RKO (cell line): ENCODE results near the gene UNC13A.

ENCODE experiments used
- DNase-seq: peaks from one replicate; pipeline ENCODE4 v3.0.0-alpha.2; 2016; ENCODE audit warnings: low spot score

The UNC13A gene

DNA sequence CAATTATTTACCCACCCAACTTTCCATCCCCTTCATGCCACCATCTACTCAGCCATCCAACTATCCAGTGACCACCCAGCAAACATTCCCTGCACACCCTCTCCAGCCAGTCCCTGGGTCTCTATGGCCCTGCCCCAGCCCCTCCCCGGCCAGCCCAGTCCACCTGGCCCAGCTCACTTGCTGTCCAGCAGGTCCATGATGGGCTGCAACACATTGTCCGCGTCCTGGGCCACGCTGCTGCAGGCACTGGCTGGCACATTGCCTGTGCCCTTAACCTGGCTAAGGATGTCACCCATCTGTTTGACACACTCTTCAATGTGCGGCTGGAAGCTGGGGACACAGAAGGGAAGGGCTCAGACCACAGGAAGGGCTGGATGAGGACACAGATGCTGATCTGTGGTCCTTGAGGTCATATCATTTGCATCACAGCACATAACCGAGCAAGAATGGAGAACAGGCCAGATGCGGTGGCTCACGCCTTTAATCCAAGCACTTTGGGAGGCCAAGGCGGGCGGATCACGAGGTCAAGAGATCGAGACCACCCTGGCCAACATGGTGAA is 61.6 kb downstream of the UNC13A start:
- no peak for DNase-seq

DNA sequence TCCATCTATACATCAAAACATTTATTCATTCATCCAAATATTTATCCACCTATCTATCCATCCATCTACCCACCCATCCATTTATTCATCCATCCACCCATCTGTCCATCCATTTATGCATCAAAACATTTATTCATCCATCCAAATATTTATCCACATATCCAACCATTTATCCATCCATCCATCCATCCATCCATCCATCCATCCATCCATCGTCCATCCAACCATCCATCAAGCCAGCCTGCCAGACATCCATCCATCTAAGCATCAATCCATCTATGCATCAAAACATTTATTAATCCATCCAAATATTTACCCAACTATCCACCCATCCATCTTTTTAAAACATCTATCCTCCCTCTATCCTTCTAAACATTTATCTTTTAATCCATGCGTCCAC is 62.2 kb downstream of the UNC13A start:
- no peak for DNase-seq

DNA sequence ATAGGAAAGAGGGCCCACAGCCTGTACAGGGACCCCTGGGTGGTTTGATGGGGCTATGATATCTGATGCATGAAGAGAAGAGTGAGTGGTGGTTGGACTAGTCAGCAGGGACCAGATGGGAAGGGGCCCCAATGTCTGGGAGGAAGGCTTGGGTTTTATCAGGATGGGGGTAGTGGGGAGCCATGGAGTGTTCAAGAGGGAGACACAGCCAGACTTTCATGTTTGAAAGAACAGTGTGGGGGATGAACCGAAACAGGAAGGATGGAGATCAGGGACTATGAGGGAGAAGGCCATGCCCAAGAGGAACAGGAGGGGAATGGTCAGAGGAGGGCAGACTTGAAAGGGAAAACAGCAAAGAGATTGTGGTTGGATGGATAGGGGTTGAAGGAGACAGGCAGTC is 63.1 kb downstream of the UNC13A start:
- no peak for DNase-seq

DNA sequence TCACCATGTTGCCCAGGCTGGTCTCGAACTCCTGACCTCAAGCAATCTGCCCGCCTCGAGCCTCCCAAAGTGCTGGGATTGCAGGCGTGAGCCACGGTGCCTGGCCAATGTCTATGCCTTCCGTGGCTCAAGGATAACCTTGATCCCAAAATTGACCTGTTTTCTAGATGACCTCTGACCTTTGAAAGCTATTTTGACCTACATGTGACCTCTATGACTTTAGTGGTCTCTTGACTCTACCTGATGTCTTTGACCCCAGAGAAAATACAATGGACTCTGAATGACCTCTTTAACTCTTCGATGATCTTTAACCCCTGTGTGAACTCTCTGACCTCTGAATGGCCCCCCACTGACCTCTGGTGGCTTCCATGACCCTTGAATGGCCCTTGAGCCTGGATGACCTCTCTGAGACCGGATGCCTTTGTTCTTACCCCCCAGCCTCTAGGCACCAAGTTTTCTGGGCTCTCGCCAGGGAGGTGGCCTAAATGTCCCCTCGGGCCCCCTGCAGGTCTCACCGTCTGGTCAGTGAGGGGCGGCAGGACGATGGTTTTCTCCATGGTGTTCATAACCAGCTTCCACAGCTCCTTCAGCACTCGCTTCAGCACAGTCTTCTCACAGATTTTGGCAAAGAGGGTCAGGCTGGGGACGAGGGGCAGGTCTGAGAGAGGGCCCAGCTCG is 63.7 kb downstream of the UNC13A start:
- no peak for DNase-seq

DNA sequence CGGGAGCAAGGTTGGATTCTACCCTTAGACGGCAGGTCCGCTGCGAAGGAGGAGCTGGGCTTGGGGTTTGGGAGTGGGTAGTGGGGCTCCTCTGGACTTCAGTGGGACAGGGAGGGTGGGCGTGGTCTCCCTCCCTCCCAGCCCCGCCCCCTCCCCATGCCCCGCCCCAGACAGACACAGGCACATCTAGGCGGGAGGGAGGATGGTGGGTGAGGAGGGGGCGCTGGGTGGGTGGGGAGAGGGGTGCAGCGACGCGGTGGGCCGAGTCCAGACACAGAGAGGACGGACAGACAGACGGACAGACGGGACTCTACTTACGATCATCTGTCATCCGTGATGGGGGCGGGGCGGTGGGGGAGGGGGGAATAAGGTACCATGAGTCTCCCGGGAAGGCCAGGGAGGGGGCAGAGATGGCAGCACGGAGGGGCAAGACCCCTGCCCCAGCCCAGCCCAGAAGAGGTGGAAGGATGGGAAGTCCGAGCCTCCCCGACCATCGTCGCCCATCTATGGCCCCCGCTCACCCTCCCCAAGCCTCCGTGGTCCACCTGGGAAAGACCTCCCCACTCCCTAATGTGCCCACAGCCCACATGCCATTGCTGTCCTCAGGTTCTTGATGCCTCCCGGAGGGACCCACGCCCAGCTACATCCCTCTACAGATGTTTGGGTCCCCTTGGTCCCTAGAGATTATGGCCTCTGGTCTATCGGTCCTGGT is 64.8 kb downstream of the UNC13A start:
- DNase-seq: no peak

DNA sequence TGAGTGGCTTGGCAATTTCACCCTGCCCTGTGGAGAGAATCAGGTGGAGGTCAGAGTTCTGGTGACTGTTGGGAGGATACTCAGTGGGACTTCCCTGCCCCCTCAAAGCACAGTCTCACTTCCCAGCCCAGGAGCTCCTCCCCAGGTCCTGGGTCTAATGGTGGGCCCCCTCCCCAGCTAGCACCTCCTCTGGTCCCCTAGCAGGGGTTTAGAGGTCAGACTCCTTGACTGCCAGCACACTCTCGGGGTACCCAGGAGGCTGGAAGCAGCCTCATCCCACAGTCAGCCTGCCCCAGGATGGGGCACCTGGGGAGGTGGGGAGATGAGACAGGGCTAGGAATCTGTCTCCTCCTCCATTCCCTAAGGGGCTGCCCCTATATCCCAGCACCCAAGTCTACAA is 67.5 kb downstream of the UNC13A start:
- no peak for DNase-seq

DNA sequence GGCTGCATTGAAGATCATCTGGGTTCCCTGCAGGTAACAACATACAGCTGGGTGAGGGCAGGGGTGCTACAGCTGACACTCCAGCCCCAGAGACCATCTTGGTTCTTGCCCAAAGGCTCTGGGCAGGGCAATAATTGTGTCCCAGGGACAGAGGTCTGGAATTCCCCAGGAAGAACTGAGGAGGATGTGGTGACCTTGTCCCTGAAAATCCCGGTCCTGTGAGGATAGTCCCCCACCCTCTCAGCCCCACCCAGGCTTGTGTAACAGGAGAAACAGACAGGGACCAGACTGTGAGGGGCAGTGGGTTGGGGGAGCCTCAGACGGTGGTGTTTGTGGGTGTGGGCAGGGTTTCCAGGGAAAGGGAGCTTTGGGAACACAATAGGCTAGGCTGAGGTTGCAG is 69.2 kb downstream of the UNC13A start:
- no peak for DNase-seq

DNA sequence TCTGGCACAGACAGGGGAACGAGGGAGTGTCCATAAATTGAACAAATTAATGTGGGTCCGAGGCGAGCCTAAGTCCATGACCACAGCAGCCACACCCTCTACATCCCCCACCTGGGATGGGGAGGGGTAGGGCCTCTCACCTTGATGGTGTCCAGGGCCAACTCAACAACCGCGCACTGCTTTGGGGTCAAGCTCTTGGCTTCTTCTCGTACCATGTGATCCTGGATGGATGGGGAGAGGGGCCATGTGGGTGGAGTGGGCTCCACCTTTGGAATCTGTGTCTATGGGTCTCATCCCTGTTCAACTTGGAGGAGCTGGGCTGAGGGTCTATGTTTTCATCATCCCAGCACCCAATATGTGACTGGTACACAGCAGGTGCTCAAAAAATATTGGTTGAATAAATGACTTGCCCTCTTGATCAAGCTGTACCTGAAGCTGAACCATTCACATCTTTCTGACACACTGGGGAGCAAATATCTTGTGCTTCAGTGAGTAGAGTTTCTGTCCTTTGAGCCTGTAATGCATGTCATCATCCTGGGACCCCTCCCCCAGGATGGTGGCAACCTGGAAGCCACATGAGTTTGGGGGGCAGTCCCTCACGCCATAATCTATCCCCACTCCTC is 69.8 kb downstream of the UNC13A start:
- no peak for DNase-seq

DNA sequence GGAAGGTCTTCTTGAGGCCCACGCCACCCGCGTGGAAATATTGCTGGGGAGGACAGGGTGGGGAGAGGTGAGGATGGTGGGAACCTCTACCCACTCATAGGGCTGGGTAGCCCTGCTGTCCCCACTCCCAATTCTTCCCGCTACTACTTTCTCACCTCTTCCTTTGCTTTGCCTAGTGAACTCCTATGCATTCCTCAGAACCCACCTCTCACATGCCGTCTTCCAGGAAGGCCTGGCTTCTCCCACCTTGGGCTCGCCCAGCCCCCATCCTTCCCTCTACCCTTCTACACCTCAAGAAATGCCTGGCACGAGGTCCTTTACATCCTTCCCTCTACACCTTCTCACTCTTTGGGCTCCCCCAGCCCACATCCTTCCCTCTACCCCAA is 70.4 kb downstream of the UNC13A start:
- no peak for DNase-seq

DNA sequence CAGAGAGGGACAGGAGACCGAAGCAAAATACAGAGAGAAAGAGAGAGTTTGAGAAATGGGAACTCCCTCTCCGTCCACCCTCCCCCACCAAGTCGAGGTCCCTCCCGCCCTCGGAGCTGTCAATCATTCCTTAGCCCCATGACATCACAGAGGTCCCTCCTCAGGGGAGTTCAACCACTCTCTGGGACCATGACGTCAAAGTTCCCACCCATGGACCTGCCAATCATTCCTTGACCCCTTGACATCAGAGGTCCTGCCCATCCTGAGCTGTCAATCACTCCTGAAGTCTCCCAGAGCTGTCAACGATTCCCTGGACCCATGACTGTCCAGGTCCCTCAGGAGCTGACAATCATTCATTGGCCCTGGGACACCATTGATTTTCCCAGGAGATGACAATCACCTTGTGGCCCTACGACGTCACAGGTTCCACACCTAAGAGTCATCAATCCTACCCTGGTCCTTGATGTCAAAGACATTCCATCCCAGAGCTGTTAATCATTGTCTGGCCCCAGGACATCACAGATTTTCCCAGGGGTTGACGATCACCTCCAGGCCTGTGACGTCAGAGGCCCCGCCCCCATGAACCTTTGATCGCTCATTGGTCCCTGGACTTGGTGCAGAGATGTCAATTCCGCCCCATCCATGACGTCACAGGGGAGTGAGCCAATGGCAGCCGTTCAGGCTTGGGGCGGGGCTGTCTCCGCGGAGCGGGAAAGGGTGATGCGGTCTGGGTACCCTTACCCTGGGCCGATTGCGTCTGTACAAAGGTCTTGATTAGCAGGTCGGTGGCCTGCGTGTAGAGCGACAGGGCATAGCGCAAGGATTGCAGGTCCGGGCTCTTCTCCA is 71.0 kb downstream of the UNC13A start:
- peak; percentile 29 for DNase-seq

DNA sequence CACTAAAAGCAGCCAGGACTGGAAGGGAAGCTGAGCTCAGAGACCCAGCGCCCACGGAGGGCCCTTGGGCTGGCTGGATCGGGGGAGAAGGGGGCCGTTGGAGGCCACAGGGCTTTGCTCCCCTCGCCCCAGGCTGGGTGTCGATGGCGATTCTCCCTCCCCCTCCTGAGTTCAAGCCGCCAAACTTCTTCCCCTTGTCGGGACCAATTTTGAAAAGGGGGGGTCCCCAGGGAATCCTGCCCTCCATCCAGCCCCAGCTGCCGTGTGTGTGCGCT is 71.5 kb downstream of the UNC13A start:
- no peak for DNase-seq

DNA sequence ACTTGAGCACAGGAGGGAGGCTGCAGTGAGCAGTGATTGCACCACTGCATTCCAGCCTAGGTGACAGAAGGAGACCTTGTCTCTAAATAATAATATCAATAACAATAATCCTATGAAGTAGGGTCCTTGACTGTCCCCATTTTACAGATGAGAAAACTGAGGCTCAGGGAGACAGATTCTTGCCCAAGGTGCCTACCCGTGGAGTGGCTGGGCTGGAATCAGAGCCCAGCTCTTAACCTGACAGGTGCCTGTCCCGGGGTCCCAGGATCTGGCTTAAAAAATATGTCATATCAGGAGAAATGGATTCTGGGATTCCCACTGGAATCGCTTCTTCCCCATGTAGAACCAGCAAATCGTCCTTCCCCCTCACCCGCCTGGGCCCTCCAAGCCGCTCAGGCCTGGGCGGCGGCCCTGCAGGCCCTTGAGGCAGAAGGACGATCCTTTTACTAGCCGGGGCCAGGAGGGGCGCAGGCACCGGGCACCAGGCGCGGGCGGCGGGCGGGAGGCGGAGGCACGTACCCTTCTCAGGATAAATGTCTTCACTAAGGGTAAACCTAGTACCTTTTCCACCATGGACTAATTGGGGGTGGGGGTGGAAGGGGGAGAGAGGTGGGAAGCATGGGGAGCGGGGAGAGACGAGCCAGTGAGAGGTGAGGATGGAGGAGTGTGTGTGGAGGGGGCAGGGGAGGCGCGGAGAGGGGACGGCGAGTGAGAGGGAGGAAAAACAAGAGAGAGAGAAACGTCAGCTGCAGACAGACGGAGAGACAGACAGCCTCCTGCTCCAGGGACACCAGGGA is 72.1 kb downstream of the UNC13A start:
- no peak for DNase-seq

DNA sequence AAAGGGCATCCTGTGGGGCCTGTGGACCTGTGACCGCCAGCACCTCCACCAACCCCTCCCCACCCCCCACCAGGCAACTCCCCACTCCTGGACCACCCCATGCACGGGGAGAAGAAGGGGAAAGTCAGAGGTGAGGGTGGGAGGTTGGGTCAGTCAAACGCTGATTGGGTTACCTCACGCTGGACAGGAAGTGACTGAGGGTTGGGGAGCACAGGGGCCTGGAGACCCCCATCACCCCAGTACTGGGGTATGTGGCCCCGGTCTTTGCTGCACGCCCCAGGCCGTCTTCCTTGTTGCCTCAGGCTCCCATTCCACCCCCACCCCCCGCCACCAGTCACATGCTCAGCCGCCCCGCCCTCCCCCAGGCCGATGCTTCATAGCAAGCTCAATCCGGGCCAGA is 73.7 kb downstream of the UNC13A start:
- no peak for DNase-seq

DNA sequence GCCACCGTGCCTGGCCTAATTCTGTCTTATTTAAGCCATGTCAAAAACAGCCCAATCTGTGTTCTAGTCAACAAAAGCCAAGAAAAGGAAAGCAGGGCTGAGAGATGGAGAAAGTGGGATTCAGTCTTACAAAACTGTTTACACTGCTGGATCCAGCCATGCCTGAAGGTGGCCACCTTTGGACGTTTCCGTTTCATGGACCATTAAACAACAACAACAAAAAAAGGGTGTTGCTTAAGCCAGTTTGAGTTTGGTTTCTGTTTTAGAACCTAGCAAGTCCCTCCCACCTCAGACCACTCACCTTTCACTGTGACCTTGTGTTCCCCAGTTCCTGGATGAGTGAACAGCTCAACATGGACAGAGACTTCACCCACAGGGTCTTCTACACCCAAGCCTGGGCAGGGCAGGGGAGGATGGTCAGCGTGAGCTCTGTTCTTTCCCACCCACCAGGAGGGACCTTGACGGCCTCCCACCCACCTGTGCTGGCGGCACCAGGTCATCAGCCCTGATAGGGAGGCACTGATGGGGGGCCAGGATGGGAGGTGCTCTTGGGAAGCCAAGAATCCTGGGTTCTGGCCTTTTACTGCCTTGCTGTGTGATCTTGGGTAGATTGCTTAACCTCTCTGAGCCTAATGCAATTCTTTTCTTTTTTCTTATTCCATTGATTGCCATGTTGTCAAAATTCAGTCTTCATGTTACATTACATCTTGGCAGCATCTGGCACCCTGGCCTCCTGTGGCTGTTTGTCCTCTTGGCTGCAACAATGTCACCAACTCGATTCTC is 76.5 kb downstream of the UNC13A start:
- no peak for DNase-seq

DNA sequence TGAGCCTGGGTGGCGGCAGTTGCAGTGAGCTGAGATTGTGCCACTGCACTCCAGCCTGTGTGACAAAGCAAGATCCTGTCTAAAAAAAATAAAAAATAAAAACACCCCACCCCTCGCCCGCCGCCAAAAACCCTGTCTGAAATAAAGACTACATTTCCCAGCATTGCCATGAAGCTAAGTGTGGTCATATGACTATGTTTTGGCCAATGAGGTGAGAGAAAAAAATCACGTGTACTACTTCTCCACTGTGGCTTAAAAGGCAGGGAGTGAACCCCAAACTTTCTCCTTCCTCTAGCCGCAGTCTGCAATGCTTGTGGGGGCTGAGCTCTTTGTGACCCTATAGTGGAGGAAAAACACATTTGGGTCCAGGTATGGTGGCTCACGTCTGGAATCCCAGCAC is 77.8 kb downstream of the UNC13A start:
- DNase-seq: peak; percentile 51

DNA sequence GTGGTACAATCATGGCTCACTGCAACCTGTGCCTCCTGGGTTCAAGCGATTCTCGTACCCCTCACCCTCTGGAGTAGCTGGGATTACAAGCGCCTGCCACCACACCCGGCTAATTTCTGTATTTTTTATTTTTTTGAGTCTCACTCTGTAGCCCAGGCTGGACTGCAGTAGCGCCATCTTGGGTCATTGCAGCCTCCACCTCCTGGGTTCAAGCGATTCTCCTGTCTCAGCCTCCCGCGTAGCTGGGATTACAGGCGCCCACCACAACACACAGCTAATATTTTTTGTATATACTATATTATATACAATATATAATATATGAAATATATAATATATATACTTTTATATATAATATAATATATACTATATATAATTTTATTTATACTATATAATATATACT is 80.2 kb downstream of the UNC13A start:
- DNase-seq: no peak

DNA sequence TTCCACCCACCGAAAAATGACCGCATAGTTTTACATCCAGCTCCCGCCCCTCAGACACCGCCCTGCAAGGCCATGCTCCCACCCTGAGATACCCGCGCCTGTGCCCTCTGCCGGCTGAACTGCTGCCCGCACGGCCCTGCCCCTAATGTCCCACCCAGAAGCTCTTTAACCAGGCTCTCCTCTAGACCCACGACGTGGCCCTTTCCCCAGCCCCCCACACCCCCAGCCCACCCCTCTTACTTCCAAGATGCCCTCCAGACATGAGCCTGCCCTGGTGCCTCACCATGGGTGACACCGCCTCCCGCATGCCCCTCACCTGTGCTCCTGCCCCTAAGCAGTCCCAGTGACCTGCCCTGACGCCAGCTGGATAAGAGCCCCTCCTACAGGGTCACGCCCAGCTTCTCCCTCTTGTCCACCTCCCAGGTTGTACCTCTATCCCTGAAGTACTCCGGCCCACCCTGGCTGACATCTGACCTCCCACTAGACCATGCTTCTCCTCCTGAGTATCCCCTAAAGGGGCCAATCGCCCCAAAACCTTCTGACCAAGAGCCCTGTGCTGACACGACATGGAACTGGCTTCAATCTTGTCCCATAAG is 81.5 kb downstream of the UNC13A start:
- no peak for DNase-seq

DNA sequence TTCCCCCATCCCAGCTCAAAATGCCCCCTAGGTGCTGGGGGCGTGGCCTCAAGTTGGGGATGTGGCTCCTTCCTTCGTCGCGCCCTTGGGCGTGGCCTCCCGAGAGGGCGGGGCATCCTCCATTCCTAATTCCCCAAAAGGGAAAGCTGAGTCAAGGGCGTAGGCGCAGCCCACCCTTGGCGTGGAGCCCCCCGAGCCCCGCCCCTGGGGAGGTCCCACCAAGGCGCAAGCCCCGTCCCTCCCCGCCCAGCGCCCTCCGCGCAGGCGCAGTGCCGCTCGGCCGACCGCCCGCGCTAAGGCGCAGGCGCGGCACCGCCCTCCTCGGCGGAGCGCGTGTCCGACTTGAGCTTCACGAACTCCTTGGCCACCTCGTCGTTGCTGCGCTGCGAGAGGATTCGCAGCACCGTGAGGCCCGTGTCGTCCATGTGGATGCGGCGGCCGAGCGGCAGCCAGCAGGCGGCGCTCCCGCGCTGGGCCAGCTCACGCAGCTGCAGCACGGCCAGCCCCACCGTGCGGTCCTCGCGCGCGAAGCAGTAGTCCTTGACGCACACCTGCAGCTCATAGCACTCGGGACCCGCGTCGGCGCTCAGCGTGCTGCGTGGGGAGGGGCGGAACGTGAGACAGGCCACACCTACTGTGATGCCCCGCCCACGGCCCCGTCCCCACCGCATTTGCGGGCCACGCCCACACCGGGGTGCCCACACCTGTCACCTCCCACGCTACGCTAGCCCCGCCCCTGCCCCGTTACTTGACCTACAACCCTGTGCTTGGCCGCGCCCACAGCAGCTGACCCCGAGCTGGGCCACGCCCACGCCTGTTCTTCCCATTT is 82.2 kb downstream of the UNC13A start:
- DNase-seq: peak; percentile 88

DNA sequence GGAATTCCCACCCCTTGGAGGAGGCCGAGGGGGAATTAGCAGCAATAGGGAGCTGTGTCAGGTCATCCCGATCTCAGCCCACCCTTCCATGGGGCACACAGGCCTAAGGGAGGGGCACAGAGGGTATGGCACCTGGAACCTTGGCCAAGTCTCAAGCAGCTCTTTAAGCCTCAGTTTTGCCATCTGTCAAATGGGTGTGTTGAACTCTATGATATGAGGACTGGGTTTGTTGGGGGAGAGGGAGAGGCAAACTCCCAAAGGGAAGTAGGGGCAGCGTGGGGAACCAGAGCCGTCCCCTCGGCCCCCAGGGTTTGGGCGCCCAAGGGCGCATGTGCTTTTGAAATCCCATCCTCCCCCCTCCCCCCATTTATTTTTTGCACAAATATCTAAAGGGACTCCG is 83.0 kb downstream of the UNC13A start:
- no peak for DNase-seq
